Cardiac fibroblast (primary cell): ENCODE data around the gene TTC6.

Source experiments
- DNase-seq, 2 donors: peaks; one replicate each; pipeline versions ENCODE4 v3.0.0 to v3.0.0-alpha.2; 2010; ENCODE audit warnings: low read depth in 2 of 2
- H3K4me3 ChIP-seq, 2 donors: replicated peaks in 1 of 2; 1 replicate in 1 of 2; 2 replicates in 1 of 2; pipeline ENCODE4 v1.5.1; 2011; ENCODE audit warnings: low read depth in 2 of 2, low read length in 2 of 2, mild to moderate bottlenecking in 2 of 2, moderate library complexity in 1 of 2
- TF ChIP-seq, protein P1 (sequence below): IDR thresholded peaks from one replicate; pipeline ENCODE4 v1.5.1; 2011; ENCODE audit warnings: low read depth, mild to moderate bottlenecking, low read length, inconsistent platforms

TTC6 gene

DNA sequence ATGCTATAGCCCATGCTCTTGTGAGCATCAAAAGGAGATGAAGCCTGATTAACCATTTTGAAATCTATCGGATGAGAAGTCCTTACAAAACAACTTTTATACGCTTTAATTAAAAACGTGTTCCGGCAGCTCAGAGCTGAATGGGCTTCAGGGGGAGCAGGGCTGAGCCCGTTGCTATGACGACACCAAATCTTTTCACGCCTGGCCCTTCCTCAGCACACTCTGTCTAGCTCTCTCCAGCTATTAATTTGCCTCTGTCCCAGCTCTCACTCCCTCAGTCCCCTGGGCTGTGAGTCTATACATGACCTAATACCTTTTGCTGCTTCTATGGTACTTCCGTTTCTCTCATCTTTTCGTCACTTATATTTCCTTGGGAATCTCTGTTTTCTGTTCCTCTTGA is 16.2 kb upstream of the TTC6 start:
- TF ChIP-seq, protein P1, sequence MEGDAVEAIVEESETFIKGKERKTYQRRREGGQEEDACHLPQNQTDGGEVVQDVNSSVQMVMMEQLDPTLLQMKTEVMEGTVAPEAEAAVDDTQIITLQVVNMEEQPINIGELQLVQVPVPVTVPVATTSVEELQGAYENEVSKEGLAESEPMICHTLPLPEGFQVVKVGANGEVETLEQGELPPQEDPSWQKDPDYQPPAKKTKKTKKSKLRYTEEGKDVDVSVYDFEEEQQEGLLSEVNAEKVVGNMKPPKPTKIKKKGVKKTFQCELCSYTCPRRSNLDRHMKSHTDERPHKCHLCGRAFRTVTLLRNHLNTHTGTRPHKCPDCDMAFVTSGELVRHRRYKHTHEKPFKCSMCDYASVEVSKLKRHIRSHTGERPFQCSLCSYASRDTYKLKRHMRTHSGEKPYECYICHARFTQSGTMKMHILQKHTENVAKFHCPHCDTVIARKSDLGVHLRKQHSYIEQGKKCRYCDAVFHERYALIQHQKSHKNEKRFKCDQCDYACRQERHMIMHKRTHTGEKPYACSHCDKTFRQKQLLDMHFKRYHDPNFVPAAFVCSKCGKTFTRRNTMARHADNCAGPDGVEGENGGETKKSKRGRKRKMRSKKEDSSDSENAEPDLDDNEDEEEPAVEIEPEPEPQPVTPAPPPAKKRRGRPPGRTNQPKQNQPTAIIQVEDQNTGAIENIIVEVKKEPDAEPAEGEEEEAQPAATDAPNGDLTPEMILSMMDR = no peak
- H3K4me3 ChIP-seq = no peak overlapping the region
- no peak for DNase-seq

DNA sequence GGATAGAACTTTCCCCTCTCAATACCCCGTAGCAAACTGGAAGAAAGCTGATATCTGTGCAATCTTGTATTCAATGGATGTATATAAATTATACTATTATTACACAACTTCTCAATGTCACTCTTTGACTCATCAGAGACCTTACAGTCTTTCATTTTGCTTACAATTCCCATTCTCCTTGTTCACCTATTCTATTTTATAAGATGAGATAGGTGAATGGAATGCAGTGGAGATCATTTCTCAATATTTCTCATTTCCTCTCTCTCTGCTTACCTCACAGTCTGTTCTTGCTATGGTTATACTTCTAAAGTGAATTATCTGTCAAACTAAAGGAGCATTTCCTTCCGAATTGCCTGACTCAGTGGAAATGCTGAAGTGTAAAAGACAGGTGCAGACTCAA is 15.3 kb upstream of the TTC6 start:
- peak in 1 of 2 donors; percentile 64 for DNase-seq
- TF ChIP-seq, protein P1 = no peak
- no peak overlapping the region for H3K4me3 ChIP-seq

DNA sequence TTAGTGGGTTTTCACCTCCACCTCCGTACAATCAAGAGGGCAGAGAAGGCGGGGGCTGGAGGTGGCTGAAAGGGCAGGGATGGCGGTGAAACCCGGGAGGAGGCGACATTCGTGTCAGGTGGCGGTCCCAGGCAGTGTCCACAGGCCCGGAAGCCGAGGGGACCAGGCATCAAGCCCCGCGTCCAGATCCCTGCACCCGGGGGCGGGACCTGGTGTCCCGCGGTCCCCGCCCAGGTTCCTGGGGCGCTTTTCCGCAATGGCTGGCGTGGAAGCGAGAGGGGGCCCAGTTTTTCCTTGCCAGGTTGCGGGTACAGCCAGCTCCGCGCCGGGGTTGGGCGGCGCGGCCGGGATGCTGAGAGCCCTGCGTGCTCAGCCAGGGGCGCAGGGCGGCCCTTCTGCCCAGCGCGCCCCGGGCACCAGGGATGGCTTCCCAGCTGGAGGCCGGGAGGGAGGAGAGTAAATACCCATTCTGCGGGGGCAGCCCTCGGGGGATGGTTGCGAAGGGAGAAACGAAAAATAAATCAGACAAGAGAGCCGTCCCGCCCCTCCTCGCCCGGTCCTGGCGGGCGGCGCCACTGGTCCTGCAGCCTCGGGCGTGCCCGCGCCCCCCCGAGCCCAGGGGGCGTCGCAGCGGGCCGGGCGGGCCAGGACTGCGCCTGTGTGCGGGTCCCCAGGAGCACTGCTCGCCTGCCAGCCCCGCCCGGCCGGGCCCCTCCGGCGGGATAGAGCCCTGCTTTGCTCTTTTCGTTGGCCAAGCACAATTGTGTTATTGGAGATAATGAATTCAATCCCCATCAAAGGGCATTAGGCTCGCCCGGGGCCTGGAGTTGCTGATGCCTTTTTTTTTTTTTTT is 11.8 kb upstream of the TTC6 start:
- no peak for DNase-seq
- H3K4me3 ChIP-seq = peak overlapping the region in 1 of 2 donors; percentile 37
- TF ChIP-seq, protein P1 = no peak

DNA sequence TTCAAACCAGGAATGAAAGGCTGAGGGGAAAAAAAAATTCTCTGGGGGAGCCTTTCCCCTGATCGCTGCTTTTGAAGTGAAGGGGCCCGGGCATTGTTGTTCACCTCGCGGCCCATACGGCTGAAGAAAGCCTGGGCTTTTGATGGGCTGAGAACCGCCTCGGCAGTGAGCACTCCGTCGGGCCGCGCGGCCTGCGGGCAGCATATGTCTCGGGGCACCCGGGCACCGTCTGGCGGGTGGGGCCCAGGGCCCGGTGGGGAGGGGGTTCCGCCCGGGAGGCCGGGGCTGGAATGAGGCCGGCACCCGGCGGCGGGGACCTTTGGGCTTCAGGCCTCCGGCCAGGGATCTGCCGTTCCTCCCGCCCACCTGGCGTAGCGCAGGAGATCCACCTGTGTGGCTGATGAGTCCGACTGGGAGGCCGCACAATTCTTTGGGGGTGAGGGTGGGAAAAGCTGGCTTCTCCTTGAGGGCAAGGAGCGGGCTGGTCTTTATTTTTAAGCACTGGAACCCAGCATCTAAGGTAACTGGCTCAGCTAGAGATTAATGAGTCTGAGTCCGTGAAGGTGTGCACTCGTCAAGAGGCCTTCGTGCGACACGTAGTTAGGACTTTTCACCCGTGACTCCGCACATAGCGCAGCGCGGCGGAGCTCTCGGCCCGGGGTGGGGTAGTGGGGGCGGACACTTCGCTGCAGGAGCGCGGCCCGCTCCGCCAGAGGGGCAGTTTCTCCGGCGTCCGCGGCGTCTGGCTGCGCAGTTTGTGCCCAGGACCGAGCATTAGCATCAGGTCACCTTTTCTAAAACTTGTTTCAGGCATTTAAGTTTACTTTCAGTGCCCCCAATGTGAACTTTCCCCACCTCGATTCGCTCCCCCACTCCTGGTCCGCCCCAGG is 11.0 kb upstream of the TTC6 start:
- DNase-seq = no peak
- TF ChIP-seq, protein P1 = no peak
- no peak overlapping the region for H3K4me3 ChIP-seq

DNA sequence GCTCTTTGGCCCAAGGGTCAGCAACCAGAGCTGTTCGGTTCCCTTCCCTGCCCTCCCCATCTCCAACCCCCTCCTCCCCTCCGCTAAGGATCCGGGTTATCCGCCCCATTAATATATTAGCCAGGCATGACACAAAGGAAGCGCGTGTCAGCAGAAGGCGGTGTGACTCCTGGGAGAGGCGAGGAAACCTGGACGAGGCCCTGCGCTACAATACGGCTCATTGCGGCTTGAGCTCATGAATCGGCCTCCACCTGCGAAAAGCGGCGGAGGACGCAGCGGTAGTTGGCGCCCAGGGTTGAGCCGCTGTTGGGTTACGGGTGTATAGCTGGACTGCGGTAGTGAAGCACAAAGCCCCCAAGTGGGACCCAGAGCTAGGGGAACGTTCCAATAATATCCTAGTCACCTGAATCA is 10.3 kb upstream of the TTC6 start:
- H3K4me3 ChIP-seq = no peak overlapping the region
- DNase-seq = no peak
- TF ChIP-seq, protein P1 = no peak

DNA sequence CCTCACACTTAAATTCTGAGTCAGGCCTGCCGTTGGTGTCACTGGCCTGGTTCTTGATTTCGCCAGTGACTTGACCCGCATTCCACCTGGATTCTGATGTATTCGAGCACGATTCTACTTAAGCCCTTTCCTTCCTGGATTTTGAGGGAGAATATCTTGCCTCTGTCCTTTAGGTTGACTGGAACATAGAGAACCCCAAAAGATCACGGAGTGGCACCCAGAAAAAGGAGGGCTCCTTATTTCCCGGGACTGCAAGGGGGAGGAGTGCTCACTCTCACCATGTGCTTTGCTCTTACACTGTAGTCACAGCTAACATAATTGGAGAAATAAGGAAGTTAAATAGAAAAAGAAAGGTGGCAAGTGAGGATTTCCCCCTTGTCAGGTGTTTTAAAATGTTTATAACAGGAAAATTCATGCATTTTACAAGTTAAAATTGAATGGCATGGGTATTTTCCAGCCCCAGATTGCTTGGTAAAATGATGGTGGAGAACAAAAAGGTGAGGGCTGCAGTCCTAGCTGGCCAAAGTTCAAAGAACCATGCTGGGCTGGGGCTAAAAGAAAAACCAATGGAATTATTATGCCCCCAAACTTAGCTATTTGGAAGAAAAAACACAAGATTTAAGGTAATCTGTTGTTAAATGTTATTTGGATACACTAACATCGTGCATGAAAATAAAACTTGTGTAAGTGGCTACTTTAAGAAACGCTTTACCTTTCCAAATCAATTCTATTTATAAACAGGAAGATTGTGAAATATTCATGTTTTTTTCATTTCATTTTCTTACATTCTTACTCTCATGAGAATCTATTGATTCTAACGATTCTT is 9.2 kb upstream of the TTC6 start:
- H3K4me3 ChIP-seq = no peak overlapping the region
- no peak for DNase-seq
- TF ChIP-seq, protein P1 = no peak
